Activated T-helper 1 cell treated with anti-CD3 and anti-CD28 coated beads, Interleukin-2, amount 50 U/mL, for 16 hours (primary cell): Measurements from ENCODE around the gene MLLT10.

Experiments
- DNase-seq, 2 donors: peaks; one replicate each; pipeline ENCODE4 v3.0.0-alpha.2; 2020; ENCODE audit warnings: low read depth in 1 of 2, low spot score in 1 of 2

Gene MLLT10

GRCh38 chr10:21516242-21517131, 17.5 kb upstream of the MLLT10 start:
- DNase-seq: no peak

- DNase-seq: no peak
Measured at GRCh38 chr10:21517134-21518031, 16.6 kb upstream of the MLLT10 start.

- DNase-seq: no peak
Measured at GRCh38 chr10:21518149-21518640, 15.8 kb upstream of the MLLT10 start.

GRCh38 chr10:21518641-21519396, 15.2 kb upstream of the MLLT10 start:
- DNase-seq: no peak

- no peak for DNase-seq
Measured at GRCh38 chr10:21519397-21519933, 14.6 kb upstream of the MLLT10 start.

- no peak for DNase-seq
Measured at GRCh38 chr10:21519941-21520436, 14.0 kb upstream of the MLLT10 start.

GRCh38 chr10:21520509-21520908, 13.5 kb upstream of the MLLT10 start:
- no peak for DNase-seq

GRCh38 chr10:21520949-21521348, 13.1 kb upstream of the MLLT10 start:
- DNase-seq: no peak

- no peak for DNase-seq
Measured at GRCh38 chr10:21521751-21522533, 12.1 kb upstream of the MLLT10 start.

- DNase-seq: no peak
Measured at GRCh38 chr10:21522631-21523406, 11.2 kb upstream of the MLLT10 start.

GRCh38 chr10:21523557-21524008, 10.4 kb upstream of the MLLT10 start:
- no peak for DNase-seq

GRCh38 chr10:21524131-21524525, 9.9 kb upstream of the MLLT10 start:
- no peak for DNase-seq

- no peak for DNase-seq
Measured at GRCh38 chr10:21524526-21525366, 9.3 kb upstream of the MLLT10 start.

GRCh38 chr10:21525367-21526187, 8.5 kb upstream of the MLLT10 start, which contains the start of gene SKIDA1:
TSS of gene SKIDA1 (minus strand) at chr10:21525682. CDS start at chr10:21517822, 7,860 bp downstream.
- peak; percentile 38 to 42 for DNase-seq

GRCh38 chr10:21526188-21526859, 7.7 kb upstream of the MLLT10 start:
- DNase-seq: peak; percentile 49 to 51

GRCh38 chr10:21526860-21527597, 7.0 kb upstream of the MLLT10 start:
- peak in 1 of 2 donors; percentile 9 for DNase-seq
